ENCODE measurements around the gene AJUBA. TPM values are rescaled to one million over a fixed set of nuclear protein-coding genes. Genes with fewer than 3 reads are reported as not detected.
"Not testable (repeated sequence)": the region's sequence is repeated elsewhere in the genome, so short reads cannot be mapped to it uniquely, and the experiment has no call there.

AJUBA gene
- total and polyA plus RNA-seq, 4 experiments from 2014 or later, result 0.30 to 3.9 (median 2.1) TPM

DNA sequence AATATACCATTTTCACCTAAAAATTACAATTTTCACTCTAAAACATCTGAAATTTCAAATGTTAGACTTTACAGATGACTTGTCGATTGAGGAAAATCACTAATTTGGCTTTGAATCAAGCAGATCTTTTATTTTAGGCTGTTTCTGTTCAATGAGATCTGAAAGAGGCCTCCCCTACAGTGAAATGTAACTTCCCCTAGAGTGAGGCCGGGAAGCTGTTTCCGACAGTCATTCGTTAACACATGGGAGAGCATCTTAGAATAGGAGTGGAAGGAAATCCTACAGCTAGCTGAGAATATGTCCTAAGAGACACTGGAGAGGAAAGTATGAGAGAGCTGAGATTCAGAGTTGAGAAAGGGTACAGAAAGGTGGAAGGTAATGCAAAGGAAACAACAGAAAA is 33.3 kb upstream of the AJUBA start:
- Mint-ChIP-seq H3K27me3 (no peaks in the 10 kb centered on the region), H3K4me1 (peaks cover 3 to 10% (median 4%) of the 10 kb centered on the region in 4 donors), H3K27ac (peak overlapping the region in 1 of 7 donors; percentile 25), H3K4me3 (no peak overlapping the region), H3K9me3 (no peaks in the 10 kb centered on the region), H3K36me3 (no peaks in the 10 kb centered on the region)
- H3K4me1 ChIP-seq (ENCODE audit: insufficient read depth, low read length), result no peaks in the 10 kb centered on the region
- CTCF ChIA-PET (ENCODE audit: partially characterized antibody), result no interaction called here
- H3K27me3 ChIP-seq (ENCODE audit: insufficient read depth, low read length), result no peaks in the 10 kb centered on the region
- POLR2A ChIA-PET (ENCODE audit: partially characterized antibody), result interaction anchor here (2.3 kb wide), 1 partner anchor 10 kb away, joined by 5 read pairs; no protein-coding TSS in a partner anchor
- intact Hi-C loops (cut with micrococcal nuclease), result no loop called here
- DNase-seq, result no peak
- H3K4me3 ChIP-seq (ENCODE audit: low read length in 2 of 2), result no peak overlapping the region
- H3K36me3 ChIP-seq (ENCODE audit: insufficient read depth, low read length), result no peaks in the 10 kb centered on the region
- H3K9me3 ChIP-seq (ENCODE audit: control insufficient read depth in 1 of 2, low read length in 2 of 2), result no peaks in the 10 kb centered on the region
- H3K27ac ChIP-seq (ENCODE audit: low read depth, low read length), result no peak overlapping the region

DNA sequence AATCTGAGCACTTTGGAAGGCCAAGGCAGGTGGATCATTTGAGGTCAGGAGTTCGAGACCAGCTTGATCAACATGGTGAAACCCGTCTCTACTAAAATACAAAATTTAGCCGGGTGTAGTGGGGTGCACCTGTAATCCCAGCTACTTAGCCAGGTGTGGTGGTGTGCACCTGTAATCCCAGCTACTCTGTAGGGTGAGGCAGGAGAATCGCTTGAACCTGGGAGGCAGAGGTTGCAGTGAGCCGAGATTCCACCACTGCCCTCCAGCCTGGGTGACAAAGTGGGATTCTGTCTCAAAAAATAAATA is 31.4 kb upstream of the AJUBA start:
- H3K9me3 Mint-ChIP-seq; H3K27ac ChIP-seq (ENCODE audit: low read depth, low read length); H3K4me3 ChIP-seq (ENCODE audit: low read length in 2 of 2); intact Hi-C loops (cut with micrococcal nuclease); H3K9me3 ChIP-seq (ENCODE audit: control insufficient read depth in 1 of 2, low read length in 2 of 2); H3K27me3 Mint-ChIP-seq; H3K36me3 Mint-ChIP-seq; H3K27me3 ChIP-seq (ENCODE audit: insufficient read depth, low read length); H3K27ac Mint-ChIP-seq; H3K4me3 Mint-ChIP-seq; DNase-seq; H3K36me3 ChIP-seq (ENCODE audit: insufficient read depth, low read length): not testable (repeated sequence)
- peaks cover 9 to 29% (median 19%) of the 10 kb centered on the region in 4 donors for H3K4me1 Mint-ChIP-seq
- ChIA-PET CTCF (ENCODE audit: partially characterized antibody) (interaction anchor here (0.9 to 3.4 kb wide), 3 partner anchors 19 to 55 kb away, joined by 4 to 9 read pairs (median 7); partner anchors contain the start of gene CDH24), POLR2A (ENCODE audit: partially characterized antibody) (interaction anchor here (2.2 kb wide), 1 partner anchor 57 kb away, joined by 5 read pairs; the partner anchor contains the start of gene HAUS4)
- H3K4me1 ChIP-seq (ENCODE audit: insufficient read depth, low read length), result peaks cover 15% of the 10 kb centered on the region

GRCh38 chr14:23013054-23013748 is 30.9 kb upstream of the AJUBA start:
- no peaks in the 10 kb centered on the region for H3K36me3 Mint-ChIP-seq
- no peaks in the 10 kb centered on the region for H3K9me3 Mint-ChIP-seq
- H3K4me3 ChIP-seq (ENCODE audit: low read length in 2 of 2), result no peak overlapping the region
- no peaks in the 10 kb centered on the region for H3K27me3 ChIP-seq (ENCODE audit: insufficient read depth, low read length)
- H3K27ac Mint-ChIP-seq, result peak overlapping the region in 2 of 7 donors; percentile 35 to 72
- peaks cover 19% of the 10 kb centered on the region for H3K4me1 ChIP-seq (ENCODE audit: insufficient read depth, low read length)
- no peak for DNase-seq
- no peak overlapping the region for H3K27ac ChIP-seq (ENCODE audit: low read depth, low read length)
- H3K4me1 Mint-ChIP-seq, result peaks cover 11 to 34% (median 22%) of the 10 kb centered on the region in 4 donors
- intact Hi-C loops (cut with micrococcal nuclease), result no loop called here
- H3K9me3 ChIP-seq (ENCODE audit: control insufficient read depth in 1 of 2, low read length in 2 of 2), result no peaks in the 10 kb centered on the region
- no peaks in the 10 kb centered on the region for H3K27me3 Mint-ChIP-seq
- CTCF ChIA-PET (ENCODE audit: partially characterized antibody), result interaction anchor here (0.9 to 3.4 kb wide), 7 partner anchors 18 to 55 kb away, joined by 3 to 18 read pairs (median 7); partner anchors contain the start of gene CDH24
- H3K4me3 Mint-ChIP-seq, result peak overlapping the region in 2 of 8 donors; percentile 13 to 52
- POLR2A ChIA-PET (ENCODE audit: partially characterized antibody), result interaction anchor here (2.2 kb wide), 1 partner anchor 57 kb away, joined by 5 read pairs; the partner anchor contains the start of gene HAUS4
- no peaks in the 10 kb centered on the region for H3K36me3 ChIP-seq (ENCODE audit: insufficient read depth, low read length)

- Mint-ChIP-seq H3K27me3 (no peaks in the 10 kb centered on the region), H3K36me3 (peaks cover 0 to 6% of the 10 kb centered on the region in 2 donors), H3K27ac (peak within 1 kb of the TSS; percentile 90 to 99 (median 97)), H3K4me3 (peak within 1 kb of the TSS; percentile 90 to 100 (median 96)), H3K9me3 (no peaks in the 10 kb centered on the region), H3K4me1 (peaks cover 17 to 53% (median 32%) of the 10 kb centered on the region in 4 donors)
- peak; percentile 71 to 74 (median 74) for DNase-seq
- POLR2A ChIA-PET (ENCODE audit: partially characterized antibody), result interaction anchor here (1.0 kb wide), 1 partner anchor 10 kb away, joined by 3 read pairs; no protein-coding TSS in a partner anchor
- Histone ChIP-seq H3K27ac (ENCODE audit: low read depth, low read length) (peak within 1 kb of the TSS; percentile 69), H3K36me3 (ENCODE audit: insufficient read depth, low read length) (no peaks in the 10 kb centered on the region), H3K4me3 (ENCODE audit: low read length in 2 of 2) (peak within 1 kb of the TSS; percentile 60 to 80), H3K9me3 (ENCODE audit: control insufficient read depth in 1 of 2, low read length in 2 of 2) (no peaks in the 10 kb centered on the region), H3K4me1 (ENCODE audit: insufficient read depth, low read length) (peaks cover 37% of the 10 kb centered on the region), H3K27me3 (ENCODE audit: insufficient read depth, low read length) (no peaks in the 10 kb centered on the region)
- intact Hi-C loops (cut with micrococcal nuclease), result no loop called here
- CTCF ChIA-PET (ENCODE audit: partially characterized antibody), result interaction anchor here (0.7 to 3.4 kb wide), 6 partner anchors 15 to 146 kb away, joined by 3 to 18 read pairs (median 6); partner anchors contain the start of gene CDH24
These were observed 27.8 kb upstream of the AJUBA start, which contains the start of gene C14orf93 for GRCh38 chr14:23009939-23010726. Gene C14orf93, minus strand, starts transcription at chr14:23010143. Its CDS starts 11,120 bp downstream, at chr14:22999023.

- POLR2A ChIA-PET (ENCODE audit: partially characterized antibody), result no interaction called here
- peak overlapping the region; percentile 85 to 96 (median 90) for H3K27ac Mint-ChIP-seq
- Histone ChIP-seq H3K9me3 (ENCODE audit: control insufficient read depth in 1 of 2, low read length in 2 of 2) (no peaks in the 10 kb centered on the region), H3K4me3 (ENCODE audit: low read length in 2 of 2) (peak overlapping the region; percentile 60 to 80), H3K27ac (ENCODE audit: low read depth, low read length) (peak overlapping the region; percentile 69), H3K36me3 (ENCODE audit: insufficient read depth, low read length) (no peaks in the 10 kb centered on the region), H3K27me3 (ENCODE audit: insufficient read depth, low read length) (no peaks in the 10 kb centered on the region), H3K4me1 (ENCODE audit: insufficient read depth, low read length) (peaks cover 37% of the 10 kb centered on the region)
- peak overlapping the region; percentile 83 to 95 (median 92) for H3K4me3 Mint-ChIP-seq
- CTCF ChIA-PET (ENCODE audit: partially characterized antibody), result interaction anchor here (1.0 to 4.0 kb wide), 3 partner anchors 46 to 59 kb away, joined by 3 to 44 read pairs (median 30); partner anchors contain the start of gene CDH24
- intact Hi-C loops (cut with micrococcal nuclease), result no loop called here
- no peaks in the 10 kb centered on the region for H3K9me3 Mint-ChIP-seq
- peaks cover 17 to 57% (median 34%) of the 10 kb centered on the region in 4 donors for H3K4me1 Mint-ChIP-seq
- no peak for DNase-seq
- H3K27me3 Mint-ChIP-seq, result no peaks in the 10 kb centered on the region
- H3K36me3 Mint-ChIP-seq, result peaks cover 0 to 6% of the 10 kb centered on the region in 2 donors
These were observed 27.2 kb upstream of the AJUBA start for GRCh38 chr14:23009483-23009938.

- POLR2A ChIA-PET (ENCODE audit: partially characterized antibody), result interaction anchor here (3.2 to 3.5 kb wide), 4 partner anchors 15 to 87 kb away, joined by 20 to 42 read pairs (median 36); partner anchors contain the start of genes ACIN1, C14orf119 and PSMB5
- intact Hi-C loops (cut with micrococcal nuclease), result no loop called here
- no peaks in the 10 kb centered on the region for H3K9me3 Mint-ChIP-seq
- H3K27ac ChIP-seq (ENCODE audit: low read depth, low read length), result no peak overlapping the region
- peaks cover 0 to 6% of the 10 kb centered on the region in 2 donors for H3K36me3 Mint-ChIP-seq
- peak overlapping the region in 6 of 7 donors; percentile 26 to 92 (median 83) for H3K27ac Mint-ChIP-seq
- no peaks in the 10 kb centered on the region for H3K27me3 Mint-ChIP-seq
- peaks cover 17 to 57% (median 34%) of the 10 kb centered on the region in 4 donors for H3K4me1 Mint-ChIP-seq
- CTCF ChIA-PET (ENCODE audit: partially characterized antibody), result interaction anchor here (1.0 to 4.0 kb wide), 5 partner anchors 13 to 60 kb away, joined by 3 to 47 read pairs (median 44); partner anchors contain the start of gene CDH24
- H3K27me3 ChIP-seq (ENCODE audit: insufficient read depth, low read length), result no peaks in the 10 kb centered on the region
- H3K36me3 ChIP-seq (ENCODE audit: insufficient read depth, low read length), result no peaks in the 10 kb centered on the region
- no peak overlapping the region for H3K4me3 ChIP-seq (ENCODE audit: low read length in 2 of 2)
- peak overlapping the region in 7 of 8 donors; percentile 44 to 95 (median 70) for H3K4me3 Mint-ChIP-seq
- peaks cover 37% of the 10 kb centered on the region for H3K4me1 ChIP-seq (ENCODE audit: insufficient read depth, low read length)
- DNase-seq, result no peak
- H3K9me3 ChIP-seq (ENCODE audit: control insufficient read depth in 1 of 2, low read length in 2 of 2), result no peaks in the 10 kb centered on the region
These were observed 26.5 kb upstream of the AJUBA start for GRCh38 chr14:23008831-23009230.
